Epithelial cell of prostate (primary cell): ENCODE measurements around the gene DIS3L.
"Not testable (repeated sequence)": the region's sequence is repeated elsewhere in the genome, so short reads cannot be mapped to it uniquely, and the experiment has no call there.

Experiments
- DNase-seq: peaks from one replicate; pipeline ENCODE4 v3.0.0-alpha.2; 2011; ENCODE audit warnings: low read depth, low spot score
- H3K27ac ChIP-seq: fragments of 450-650 bp; 2 replicates; pipeline ENCODE4 v1.5.1; 2017; ENCODE audit warnings: mild to moderate bottlenecking

Gene DIS3L

DNA sequence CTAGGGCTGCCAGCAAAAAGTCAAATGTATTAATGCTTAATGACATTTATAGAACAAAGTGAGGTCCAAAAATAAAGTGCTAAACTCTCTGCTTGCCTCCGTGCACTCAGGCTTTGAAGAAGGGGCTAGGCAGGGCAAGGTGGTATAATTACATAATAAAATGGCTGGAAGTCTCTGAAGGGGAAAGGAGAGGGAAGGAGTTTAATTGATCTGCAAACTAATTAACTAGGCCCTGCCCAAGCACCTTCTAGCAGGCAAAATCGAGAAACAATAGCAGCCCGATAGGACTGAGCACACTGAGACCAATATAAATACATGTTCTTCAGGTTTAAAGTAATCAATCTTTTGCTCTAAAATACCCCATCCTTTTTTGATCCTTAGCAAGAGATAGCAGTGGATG is 13.0 kb downstream of the DIS3L start:
- DNase-seq = no peak
- H3K27ac ChIP-seq = no peak overlapping the region

DNA sequence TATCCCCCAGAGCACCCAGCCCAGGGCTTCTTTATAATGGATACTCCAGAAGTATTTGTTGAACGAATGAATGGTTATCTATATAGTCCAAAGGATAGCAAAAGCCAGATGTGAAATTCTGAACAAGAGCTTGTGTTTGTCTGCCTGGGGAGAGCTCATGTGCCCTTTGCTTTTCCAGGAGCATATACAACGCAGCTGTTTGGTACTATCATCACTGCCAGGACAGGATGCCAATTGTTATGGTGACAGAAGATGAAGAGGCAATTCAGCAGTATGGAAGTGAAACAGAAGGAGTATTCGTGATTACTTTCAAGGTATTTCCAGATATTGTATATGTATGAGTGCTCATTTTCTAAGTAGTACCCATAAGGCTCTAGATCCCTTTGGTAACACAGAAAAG is 15.2 kb downstream of the DIS3L start:
- DNase-seq = no peak
- no peak overlapping the region for H3K27ac ChIP-seq

DNA sequence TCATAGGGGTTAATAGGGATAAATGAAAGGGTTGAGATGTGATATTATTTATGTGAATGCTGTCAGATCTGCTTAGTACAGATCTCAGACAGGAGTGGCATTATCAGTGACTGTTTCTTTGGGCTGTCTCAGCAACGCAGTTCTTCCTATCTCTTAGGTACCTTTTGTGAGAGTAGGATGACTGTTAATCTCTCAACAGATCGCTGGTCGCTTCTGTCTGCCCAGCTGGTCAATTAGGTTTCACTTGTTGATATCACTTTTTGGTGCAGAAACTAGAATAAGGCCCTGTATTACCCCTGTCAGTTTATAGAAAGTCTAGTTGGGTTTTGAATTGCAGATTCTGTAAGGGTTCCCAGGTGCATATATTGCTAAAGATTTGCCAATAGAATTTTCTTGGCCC is 16.5 kb downstream of the DIS3L start:
- no peak for DNase-seq
- no peak overlapping the region for H3K27ac ChIP-seq

DNA sequence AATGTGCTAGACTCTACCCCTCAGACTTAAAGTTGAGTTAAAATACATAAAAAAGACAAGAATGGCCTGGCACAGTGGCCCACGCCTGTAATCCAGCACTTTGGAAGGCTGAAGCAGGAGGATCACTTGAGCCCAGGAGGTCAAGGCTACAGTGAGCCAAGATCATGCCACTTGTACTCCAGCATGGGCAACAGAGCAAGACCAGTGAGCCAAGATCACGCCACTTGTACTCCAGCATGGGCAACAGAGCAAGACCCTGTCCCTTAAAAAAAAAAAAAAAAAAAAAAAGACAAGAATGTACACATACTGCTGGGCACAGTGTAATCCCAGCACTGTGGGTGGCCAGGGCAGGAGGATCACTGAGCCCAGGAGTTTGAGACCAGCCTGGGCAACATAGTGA is 17.4 kb downstream of the DIS3L start:
- DNase-seq = no peak
- no peak overlapping the region for H3K27ac ChIP-seq

DNA sequence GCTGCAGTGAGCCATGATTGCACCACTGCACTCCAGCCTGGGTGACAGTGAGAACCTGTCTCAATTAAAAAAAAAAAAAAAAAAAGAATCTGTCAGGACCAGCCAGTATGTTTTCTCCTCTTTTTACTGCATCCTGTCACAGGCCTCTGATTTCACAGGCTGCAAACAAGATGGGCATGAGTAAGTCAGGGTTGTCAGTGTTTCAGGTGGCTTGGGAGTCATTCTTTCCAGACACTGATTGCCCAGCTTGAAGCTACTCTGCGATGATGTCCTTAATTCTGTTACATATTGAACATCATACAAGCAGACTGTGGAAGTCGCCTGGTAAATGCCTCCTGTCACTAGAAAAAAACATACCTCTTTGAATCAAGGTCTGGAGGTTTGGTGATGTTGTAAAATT is 18.8 kb downstream of the DIS3L start:
- no peak overlapping the region for H3K27ac ChIP-seq
- DNase-seq = no peak

DNA sequence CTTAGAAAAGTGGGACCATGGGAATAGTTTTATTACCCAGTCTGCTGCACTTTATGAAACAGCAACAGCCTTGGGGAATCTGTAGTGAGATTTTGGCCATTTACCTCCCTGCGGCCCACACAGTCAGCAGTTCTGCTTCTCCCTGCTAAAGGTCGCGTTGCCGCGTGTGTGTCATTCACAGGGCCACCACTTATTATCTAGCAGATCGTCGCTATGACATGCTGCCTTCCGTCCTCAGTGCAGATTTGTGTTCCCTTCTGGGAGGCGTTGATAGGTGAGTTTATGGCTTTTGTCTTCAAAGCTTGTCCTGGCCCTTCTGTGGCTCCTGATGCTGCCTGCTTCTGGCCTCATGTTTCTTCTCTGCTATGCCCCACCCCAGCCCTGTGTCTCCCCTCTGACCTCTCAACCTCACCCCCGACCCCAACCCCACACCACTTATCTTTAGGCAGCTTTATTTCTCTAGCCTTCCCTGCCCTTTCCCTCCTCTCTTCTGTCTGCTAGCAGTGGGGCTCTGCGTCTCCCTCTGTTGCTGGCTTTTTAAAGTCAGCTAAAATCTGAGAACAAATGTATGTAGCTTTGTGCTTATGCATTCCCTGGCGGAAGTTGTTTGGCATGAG is 30.1 kb downstream of the DIS3L start:
- H3K27ac ChIP-seq = no peak overlapping the region
- DNase-seq = no peak

DNA sequence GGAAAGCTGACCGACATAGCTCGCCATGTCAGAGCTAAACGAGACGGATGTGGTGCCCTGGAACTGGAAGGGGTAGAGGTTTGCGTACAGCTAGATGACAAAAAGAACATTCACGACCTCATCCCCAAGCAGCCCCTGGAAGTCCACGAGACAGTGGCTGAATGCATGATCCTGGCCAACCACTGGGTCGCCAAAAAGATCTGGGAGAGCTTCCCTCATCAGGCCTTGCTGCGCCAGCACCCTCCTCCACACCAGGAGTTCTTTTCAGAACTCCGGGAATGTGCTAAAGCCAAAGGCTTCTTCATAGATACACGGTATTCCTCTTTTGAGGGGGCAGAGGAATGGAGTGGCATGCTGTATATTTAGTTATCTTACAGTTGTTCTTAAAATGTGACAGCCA is 32.7 kb downstream of the DIS3L start:
- DNase-seq = no peak
- H3K27ac ChIP-seq = no peak overlapping the region

DNA sequence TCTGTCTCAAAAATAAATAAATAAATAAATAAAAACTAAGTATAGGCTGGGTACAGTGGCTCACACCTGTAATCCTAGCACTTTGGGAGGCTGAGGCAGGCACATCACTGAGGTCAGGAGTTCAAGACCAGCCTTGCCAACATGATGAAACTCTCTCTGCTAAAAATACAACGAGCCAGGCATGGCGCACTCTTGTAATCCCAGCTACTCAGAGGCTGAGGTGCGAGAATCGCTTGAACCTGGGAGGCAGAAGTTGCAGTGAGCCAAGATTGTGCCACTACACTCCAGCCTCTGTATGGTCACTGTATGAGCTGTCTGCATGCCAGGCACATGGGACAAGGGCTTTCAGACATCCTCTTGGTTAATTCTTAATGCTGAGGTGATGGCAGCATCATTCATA is 34.4 kb downstream of the DIS3L start:
- no peak for DNase-seq
- no peak overlapping the region for H3K27ac ChIP-seq

DNA sequence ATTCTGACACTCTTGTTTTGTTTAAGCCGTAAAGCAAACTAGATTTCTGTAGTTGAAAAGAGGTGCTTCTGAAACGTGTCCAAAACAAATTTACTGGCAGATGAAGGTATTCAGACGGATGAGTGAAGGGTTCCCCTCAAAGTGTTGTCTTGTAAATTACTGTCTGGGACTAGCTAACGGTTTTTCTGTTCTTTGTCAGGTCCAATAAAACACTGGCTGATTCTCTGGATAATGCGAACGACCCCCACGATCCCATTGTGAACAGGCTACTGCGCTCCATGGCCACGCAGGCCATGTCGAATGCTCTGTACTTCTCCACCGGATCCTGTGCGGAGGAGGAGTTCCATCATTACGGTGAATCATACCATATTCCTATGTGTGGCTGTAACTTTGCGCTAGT is 35.4 kb downstream of the DIS3L start:
- DNase-seq = no peak

DNA sequence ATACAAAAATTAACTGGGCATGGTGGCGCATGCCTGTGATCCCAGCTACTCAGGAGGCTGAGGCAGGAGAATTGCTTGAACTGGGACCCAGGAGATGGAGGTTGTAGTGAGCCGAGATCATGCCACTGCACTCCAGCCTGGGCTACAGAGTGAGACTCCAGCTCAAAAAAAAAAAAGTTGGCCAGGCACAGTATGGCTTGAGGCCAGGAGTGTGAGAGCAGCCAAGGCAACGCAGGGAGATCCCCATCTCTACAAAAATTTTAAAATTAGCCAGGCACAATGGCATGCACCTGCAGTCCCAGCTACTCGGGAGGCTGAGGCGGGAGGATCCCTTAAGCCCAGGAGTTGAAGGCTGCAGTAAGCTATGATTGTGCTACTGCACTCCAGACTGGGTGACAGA is 55.2 kb downstream of the DIS3L start:
- DNase-seq, H3K27ac ChIP-seq: not testable (repeated sequence)

More for the DNA sequence above, 35.4 kb downstream of the DIS3L start:
- H3K27ac ChIP-seq = no peak overlapping the region

DNA sequence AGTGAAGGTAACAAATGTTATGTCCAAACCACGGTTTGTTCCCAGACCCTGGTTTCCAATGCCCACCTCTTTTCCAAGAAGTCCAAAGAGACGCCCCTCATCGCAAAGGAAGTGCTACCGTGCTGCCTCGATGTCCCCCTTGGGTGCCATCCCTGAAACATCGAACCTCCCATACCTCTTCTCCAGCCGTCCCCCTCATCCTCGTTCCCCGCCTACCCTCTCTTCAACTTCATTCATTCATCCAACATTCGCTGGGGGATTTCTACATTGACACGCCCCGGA is 62.6 kb downstream of the DIS3L start:
- peak overlapping the region; percentile 33 for H3K27ac ChIP-seq
- no peak for DNase-seq

DNA sequence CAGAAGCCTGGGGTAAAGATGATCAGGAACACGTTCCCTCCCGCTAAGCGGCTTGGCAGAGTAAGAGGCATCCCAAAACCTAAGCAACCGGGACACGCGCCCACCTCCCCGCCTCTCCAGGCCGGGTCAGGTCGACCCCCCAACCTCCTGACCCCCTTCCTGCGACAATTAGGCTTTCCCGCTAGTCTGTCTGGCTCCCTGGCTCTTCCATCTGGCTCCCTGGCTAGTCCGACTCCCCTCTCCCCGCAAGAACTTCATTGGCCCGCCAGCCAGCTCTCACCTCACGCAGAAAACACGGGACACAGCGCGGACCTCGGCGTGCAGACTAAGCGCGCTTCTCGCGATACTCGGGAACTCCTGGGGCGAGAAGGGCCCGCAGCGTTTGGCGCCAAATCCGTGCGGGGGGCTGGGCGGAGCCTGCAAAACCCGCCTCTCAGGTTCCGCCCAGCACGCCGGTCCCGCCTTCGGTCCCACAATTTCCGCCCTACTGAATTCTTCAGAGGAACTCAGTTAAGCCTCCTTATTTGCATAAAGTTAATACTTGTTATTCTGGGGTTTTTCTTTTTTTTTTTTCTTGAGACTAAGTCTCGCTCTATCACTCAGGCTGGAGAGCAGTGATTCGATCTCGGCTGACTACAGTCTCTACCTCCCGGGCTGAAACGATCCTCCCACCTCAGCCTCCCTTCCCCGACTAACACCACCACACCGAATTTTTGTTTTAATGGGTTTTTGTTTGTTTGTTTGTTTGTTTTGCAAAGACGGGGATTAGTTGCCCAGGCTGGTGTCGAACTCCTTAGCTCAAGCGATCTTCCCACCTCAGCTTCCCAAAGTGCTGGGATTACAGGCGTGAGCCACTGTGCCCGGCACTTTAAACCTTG is 63.2 kb downstream of the DIS3L start, which contains the start of gene TIPIN:
TSS of gene TIPIN (minus strand) at position 327 of the 878 bp plus-strand sequence. CDS start 3,738 bp downstream, outside the sequence.
- peak; percentile 55 for DNase-seq
- H3K27ac ChIP-seq = peak within 1 kb of the TSS; percentile 33

DNA sequence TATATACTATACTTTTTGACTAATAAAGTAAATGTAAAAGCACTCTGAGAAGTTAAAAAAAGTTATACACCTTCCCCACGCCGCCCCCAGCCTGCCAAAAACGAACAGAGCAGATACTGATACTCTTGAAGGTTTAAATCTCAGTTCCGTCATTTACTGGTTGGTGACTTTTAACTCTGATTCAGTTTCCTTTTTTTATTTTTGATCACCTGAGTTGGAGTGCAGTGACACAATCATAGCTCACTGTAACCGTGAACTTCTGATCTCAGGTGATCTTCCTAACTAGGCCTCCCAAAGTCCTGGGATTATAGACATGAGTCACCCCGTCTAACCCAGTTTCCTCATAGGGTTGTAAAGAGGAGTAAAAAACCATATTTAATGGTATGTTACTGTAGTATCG is 66.4 kb downstream of the DIS3L start:
- H3K27ac ChIP-seq = peak overlapping the region; percentile 91
- DNase-seq = peak; percentile 79

DNA sequence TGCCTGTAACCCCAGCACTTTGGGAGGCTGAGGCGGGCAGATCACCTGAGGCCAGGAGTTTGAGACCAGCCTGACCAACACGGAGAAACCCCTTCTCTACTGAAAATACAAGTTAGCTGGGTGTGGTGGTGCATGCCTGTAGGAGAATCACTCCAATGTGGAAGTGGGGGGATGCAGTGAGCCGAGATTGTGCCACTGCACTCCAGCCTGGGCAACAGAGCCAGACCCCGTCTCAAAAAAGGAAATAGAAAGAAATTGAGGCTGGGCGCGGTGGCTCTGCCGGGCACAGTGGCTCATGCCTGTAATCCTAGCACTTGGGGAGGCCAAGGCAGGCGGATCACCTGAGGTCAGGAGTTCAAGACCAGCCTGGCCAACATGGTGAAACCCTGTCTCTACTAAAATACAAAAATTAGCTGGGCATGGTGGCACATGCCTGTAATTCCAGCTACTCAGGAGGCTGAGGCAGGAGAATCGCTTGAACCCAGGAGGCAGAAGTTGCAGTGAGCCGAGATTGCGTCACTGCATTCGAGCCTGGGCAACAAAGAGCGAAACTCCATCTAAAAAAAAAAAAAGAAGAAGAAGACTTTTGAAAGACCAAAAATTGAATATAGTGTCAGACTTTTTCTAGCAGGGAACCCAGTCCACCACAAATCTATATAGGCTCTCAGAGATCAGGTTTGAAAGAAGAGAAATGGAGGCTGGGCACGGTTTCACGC is 68.5 kb downstream of the DIS3L start:
- H3K27ac ChIP-seq, DNase-seq: not testable (repeated sequence)

DNA sequence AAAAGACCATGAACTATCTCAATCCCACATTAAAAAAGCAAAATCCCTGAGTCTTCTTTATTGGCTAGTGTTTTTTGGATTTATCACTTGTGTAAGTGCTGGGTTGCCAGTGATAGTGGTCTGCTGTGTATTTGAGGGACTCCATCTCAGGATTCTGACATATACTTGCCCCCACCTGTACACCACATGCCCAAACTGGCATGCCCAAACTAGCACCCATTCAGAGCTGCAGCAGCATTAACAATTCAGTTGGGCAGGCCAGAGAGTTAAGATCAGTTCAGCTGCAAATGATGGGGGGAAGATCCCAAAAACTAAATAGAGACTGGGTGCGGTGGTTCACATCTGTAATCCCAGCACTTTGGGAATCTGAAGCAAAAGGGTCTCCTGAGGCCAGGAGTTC is 69.4 kb downstream of the DIS3L start:
- DNase-seq = no peak
- no peak overlapping the region for H3K27ac ChIP-seq

DNA sequence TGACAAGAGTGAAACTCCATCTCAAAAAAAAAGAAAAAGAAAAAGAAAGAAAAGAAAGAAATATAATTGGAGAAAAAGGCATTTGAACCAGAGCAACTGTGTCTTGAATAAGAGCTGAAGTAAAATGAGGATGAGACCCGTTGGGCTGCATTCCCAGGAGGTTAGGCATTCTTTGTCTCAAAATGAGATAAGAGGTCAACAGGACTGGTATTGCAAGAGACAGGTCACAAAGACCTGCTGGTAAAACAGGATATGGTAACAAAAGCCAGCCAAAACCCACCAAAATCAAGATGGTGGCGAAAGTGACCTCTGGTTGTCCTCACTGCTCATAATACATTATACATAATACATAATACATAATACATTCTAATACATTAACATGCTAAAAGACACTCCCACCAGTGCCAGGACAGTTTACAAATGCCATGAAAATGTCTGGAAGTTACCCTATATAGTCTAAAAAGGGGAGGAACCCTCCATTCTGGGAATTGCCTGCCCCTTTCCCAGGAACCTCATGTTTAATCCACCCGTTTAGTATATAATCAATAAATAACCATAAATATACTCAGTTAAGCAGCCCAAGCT is 71.7 kb downstream of the DIS3L start:
- no peak overlapping the region for H3K27ac ChIP-seq
- DNase-seq = no peak

DNA sequence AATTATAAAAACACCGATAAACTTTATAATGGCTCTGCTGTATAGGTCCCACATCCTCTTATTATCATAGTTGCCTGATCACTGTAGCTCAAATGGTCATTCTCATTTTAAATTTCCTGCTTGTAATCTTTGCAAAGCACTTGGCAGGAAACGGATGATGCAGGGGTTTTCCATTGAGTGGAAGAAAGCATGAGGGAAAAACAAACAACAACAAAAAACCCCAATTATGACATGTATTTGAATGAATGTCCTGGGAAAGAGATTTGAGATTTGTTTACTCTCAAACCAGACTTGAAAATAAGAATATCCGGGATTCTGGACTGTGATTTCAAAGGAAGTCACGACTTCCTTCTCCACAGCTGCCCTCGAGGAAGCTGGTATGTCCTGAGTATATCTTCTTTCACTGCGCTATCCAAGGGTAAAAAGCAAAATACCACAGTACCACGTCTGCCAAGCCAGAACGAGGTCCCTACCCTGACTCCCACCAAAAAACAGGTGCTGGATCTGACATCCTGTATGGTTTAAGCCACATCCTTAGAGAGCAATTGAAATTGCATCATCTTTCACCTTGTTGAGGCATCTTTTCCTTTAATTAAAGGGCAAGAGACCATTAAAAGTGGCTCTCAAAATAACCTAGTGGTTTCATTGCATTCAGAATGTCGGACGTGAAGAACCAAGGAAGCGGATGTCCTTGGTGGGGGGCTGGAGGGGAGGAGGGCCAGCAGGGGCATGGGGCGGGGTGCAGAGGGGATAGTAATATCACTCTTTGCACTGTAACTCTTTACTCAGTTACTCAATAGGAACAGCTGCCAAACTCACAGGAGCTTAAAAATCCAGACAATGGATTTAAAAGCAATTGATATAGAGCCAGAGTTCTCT is 76.6 kb downstream of the DIS3L start:
- peak overlapping the region; percentile 88 for H3K27ac ChIP-seq
- DNase-seq = no peak

DNA sequence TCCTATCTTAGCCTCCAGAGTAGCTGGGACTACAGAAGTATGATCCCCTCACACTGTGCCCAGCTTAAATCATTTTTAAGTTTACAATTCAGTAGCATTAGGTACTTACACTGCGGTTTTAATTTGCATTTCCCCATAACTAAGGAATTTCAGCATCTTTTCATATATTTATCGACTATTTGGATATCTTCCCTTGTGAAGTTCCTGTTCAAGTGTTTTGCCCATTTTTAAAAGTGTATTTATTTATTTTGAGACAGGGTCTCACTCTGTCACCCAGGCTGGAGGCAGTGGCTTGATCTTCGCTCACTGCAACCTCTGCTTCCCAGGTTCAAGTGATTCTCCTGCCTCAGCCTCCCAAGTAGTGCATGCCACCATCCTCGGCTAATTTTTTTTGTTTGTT is 80.8 kb downstream of the DIS3L start:
- H3K27ac ChIP-seq = no peak overlapping the region
- DNase-seq = no peak

DNA sequence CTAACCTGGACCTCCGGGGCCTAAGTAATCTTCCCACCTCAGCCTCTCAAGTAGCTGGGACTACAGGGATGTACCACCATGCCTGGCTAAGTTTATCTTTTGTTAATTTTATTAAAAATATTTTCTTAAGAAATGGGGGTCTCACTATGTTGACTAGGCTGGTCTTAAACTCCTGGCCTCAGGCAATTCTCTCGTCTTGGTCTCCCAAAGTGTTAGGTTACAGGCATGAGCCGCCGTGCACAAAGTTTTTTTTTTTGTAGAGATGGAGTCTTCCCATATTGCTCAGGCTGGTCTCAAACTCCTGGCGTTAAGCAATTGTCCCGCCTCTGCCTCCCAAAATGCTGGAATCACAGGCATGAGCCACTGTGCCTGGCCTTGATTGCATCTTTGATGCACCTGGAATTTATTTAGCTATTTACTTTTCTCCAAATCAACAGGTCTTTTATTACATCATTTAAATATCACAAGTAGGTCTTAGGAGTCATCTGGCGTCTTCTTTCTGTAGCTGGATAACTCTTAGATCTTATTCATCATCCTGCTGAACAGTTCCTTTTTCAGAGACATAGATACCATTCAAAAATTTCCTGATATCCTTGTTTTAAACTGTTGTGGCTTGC is 85.6 kb downstream of the DIS3L start:
- no peak overlapping the region for H3K27ac ChIP-seq
- no peak for DNase-seq

DNA sequence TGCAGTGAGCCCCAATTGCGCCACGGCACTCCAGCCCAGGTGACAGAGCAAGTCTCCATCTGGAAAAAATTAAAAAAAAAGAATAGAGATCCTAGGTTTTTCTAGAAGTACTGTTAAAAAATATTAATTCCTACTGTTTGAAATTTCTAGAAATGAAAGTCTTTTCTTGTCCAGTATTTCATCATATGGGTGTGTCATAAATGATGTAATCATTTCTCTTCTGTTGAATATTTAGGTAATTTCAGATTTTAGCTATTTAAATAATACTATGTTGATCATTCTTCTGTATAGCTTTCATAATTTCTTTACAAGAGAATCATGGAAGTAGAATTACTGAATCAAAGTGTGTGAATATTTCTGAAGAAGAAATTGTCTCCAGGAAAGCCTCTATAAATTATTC is 88.0 kb downstream of the DIS3L start:
- not testable (repeated sequence) for DNase-seq, H3K27ac ChIP-seq
